MM.1S (cell line): ENCODE results near the gene ROS1.

Experiments
- EZH2 ChIP-seq: fragments of 300-600 bp; sonication (generic); optimal IDR thresholded peaks from 2 replicates; pipeline ENCODE3; 2017; ENCODE audit warnings: low read depth, mild to moderate bottlenecking, antibody characterized with exemption, low read length, mixed read lengths
- TF ChIP-seq, protein P1 (sequence below): fragments of 300-600 bp; sonication (generic); IDR thresholded peaks from 2 replicates; pipeline ENCODE4 v1.5.1; 2016; ENCODE audit warnings: antibody characterized with exemption, low read length, mixed read lengths

- TF ChIP-seq, protein P1, sequence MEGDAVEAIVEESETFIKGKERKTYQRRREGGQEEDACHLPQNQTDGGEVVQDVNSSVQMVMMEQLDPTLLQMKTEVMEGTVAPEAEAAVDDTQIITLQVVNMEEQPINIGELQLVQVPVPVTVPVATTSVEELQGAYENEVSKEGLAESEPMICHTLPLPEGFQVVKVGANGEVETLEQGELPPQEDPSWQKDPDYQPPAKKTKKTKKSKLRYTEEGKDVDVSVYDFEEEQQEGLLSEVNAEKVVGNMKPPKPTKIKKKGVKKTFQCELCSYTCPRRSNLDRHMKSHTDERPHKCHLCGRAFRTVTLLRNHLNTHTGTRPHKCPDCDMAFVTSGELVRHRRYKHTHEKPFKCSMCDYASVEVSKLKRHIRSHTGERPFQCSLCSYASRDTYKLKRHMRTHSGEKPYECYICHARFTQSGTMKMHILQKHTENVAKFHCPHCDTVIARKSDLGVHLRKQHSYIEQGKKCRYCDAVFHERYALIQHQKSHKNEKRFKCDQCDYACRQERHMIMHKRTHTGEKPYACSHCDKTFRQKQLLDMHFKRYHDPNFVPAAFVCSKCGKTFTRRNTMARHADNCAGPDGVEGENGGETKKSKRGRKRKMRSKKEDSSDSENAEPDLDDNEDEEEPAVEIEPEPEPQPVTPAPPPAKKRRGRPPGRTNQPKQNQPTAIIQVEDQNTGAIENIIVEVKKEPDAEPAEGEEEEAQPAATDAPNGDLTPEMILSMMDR = no peak
- TF ChIP-seq EZH2 = no peak
These were observed 95.8 kb downstream of the ROS1 start for GRCh38 chr6:117329926-117330325.
